DMS153 treated with DMSO at 0.1 percent for 48 hours (cell line): Measurements from ENCODE around the gene FAM193B.
"Not testable (repeated sequence)": the region's sequence is repeated elsewhere in the genome, so short reads cannot be mapped to it uniquely, and the experiment has no call there.

Experiments used
- DNase-seq: peaks from one replicate; lab custom pipeline; 2025; ENCODE audit not compliant: unreplicated experiment; lab: John Stamatoyannopoulos, UW

Gene FAM193B

GRCh38 chr5:177538876-177539275 is 15.5 kb downstream of the FAM193B start:
- no peak for DNase-seq

GRCh38 chr5:177537389-177538361 is 16.7 kb downstream of the FAM193B start:
- no peak for DNase-seq

GRCh38 chr5:177536386-177536785 is 18.0 kb downstream of the FAM193B start:
- DNase-seq = no peak

GRCh38 chr5:177535125-177535524 is 19.2 kb downstream of the FAM193B start:
- no peak for DNase-seq

- not testable (repeated sequence) for DNase-seq
Measured at GRCh38 chr5:177534433-177534832, 19.9 kb downstream of the FAM193B start.

- DNase-seq = no peak
Measured at GRCh38 chr5:177531209-177531940, 23.0 kb downstream of the FAM193B start.

- DNase-seq = no peak
Measured at GRCh38 chr5:177530638-177531037, 23.7 kb downstream of the FAM193B start.

GRCh38 chr5:177529247-177530203 is 24.8 kb downstream of the FAM193B start:
- no peak for DNase-seq

- DNase-seq = no peak
Measured at GRCh38 chr5:177528631-177529030, 25.7 kb downstream of the FAM193B start.

GRCh38 chr5:177527595-177527994 is 26.8 kb downstream of the FAM193B start:
- DNase-seq = no peak

GRCh38 chr5:177526791-177527190 is 27.6 kb downstream of the FAM193B start:
- no peak for DNase-seq

GRCh38 chr5:177526191-177526590 is 28.2 kb downstream of the FAM193B start:
- no peak for DNase-seq

GRCh38 chr5:177524941-177525655 is 29.3 kb downstream of the FAM193B start:
- no peak for DNase-seq

GRCh38 chr5:177524539-177524900 is 29.8 kb downstream of the FAM193B start:
- DNase-seq = no peak

- no peak for DNase-seq
Measured at GRCh38 chr5:177523711-177524538, 30.4 kb downstream of the FAM193B start.

- DNase-seq = no peak
Measured at GRCh38 chr5:177520916-177521513, 33.3 kb downstream of the FAM193B start.

GRCh38 chr5:177520271-177520670 is 34.1 kb downstream of the FAM193B start:
- DNase-seq = no peak

- no peak for DNase-seq
Measured at GRCh38 chr5:177519463-177520235, 34.7 kb downstream of the FAM193B start.
